Thyroid gland (tissue), 4 donors: ENCODE data around the gene PLS3. TPM values are rescaled to one million over a fixed set of nuclear protein-coding genes. Genes with fewer than 3 reads are reported as not detected.
"Not testable (repeated sequence)": the region's sequence is repeated elsewhere in the genome, so short reads cannot be mapped to it uniquely, and the experiment has no call there.

Source experiments
- DNase-seq, 2 donors: peaks; one replicate each; pipeline ENCODE4 v3.0.0-alpha.2; 2019
- H3K27ac ChIP-seq, 3 donors: fragments of 200-600 bp; sonication (generic); 1 replicate in 2 of 3; 2 replicates in 1 of 3; pipeline ENCODE4 v1.5.1; 2016 to 2019; ENCODE audit warnings: mild to moderate bottlenecking in 1 of 3, moderate library complexity in 1 of 3
- H3K27me3 ChIP-seq: fragments of 200-600 bp; sonication (generic); one replicate; pipeline ENCODE4 v1.5.1; 2019
- H3K36me3 ChIP-seq, 2 donors: fragments of 200-600 bp; sonication (generic); one replicate each; pipeline ENCODE4 v1.5.1; 2016 to 2019
- H3K4me1 ChIP-seq, 2 donors: fragments of 200-600 bp; sonication (generic); one replicate each; pipeline ENCODE4 v1.5.1; 2017 to 2019
- H3K4me3 ChIP-seq, 3 donors: fragments of 200-600 bp; sonication (generic); replicated peaks in 1 of 3; 1 replicate in 2 of 3; 2 replicates in 1 of 3; pipeline ENCODE4 v1.5.1; 2016; ENCODE audit warnings: mild to moderate bottlenecking in 1 of 3
- H3K9me3 ChIP-seq: fragments of 200-600 bp; sonication (generic); one replicate; pipeline ENCODE4 v1.5.1; 2017
- CTCF ChIP-seq, 6 experiments: fragments of 200-600 bp in 3 of 6; fragments of 450-650 bp in 3 of 6; sonication (generic) in 3 of 6; IDR thresholded peaks; one replicate each; pipeline ENCODE4 v1.5.1; 2016 to 2019; ENCODE audit warnings: antibody characterized with exemption in 6 of 6, mild to moderate bottlenecking in 2 of 6, inconsistent platforms in 1 of 6, moderate library complexity in 1 of 6
- POLR2A ChIP-seq, 2 donors: fragments of 450-650 bp; IDR thresholded peaks; one replicate each; pipeline ENCODE4 v1.6.1; 2017; ENCODE audit warnings: antibody characterized with exemption in 2 of 2, mild to moderate bottlenecking in 2 of 2, moderate library complexity in 1 of 2
- WGBS, 2 donors: methylation state at CpG; one replicate each; pipeline ENCODE4 v1.1.5; 2017; 5-methylcytosine and 5-hydroxymethylcytosine counted together
- intact Hi-C: fragments of 100-400 bp; cut with DNase I; formaldehyde crosslinking; loops from one replicate; pipeline ENCODE4 v1.15.1; 2023
- total RNA-seq, 4 donors: library from RNA; depleted of rRNA; stranded (reverse); fragments of >200 nt; gene quantifications; one replicate each; pipeline ENCODE4 v1.2.3, GENCODE V29; 2016

The PLS3 gene
- total RNA-seq, 4 donors from 2014 or later = 238 to 366 (median 300) TPM

GRCh38 chrX:115539841-115540240 lies 21.1 kb upstream of the PLS3 start:
- H3K4me1 ChIP-seq = peaks cover 0 to 4% of the 10 kb centered on the region in 2 donors
- intact Hi-C loops = no loop called here
- no peaks in the 10 kb centered on the region for H3K9me3 ChIP-seq
- no peaks in the 10 kb centered on the region for H3K36me3 ChIP-seq
- TF ChIP-seq POLR2A (IDR thresholded peaks at IDR 0.05) = no peak
- TF ChIP-seq CTCF (IDR thresholded peaks at IDR 0.05) = no peak
- no peak for DNase-seq
- no peak overlapping the region for H3K4me3 ChIP-seq
- 72 to 75% methylated on average over 2 of the region's 2 CpGs for WGBS, 2 donors
- no peaks in the 10 kb centered on the region for H3K27me3 ChIP-seq
- H3K27ac ChIP-seq = no peak overlapping the region

- H3K36me3 ChIP-seq, H3K4me3 ChIP-seq, intact Hi-C loops, H3K27me3 ChIP-seq, H3K9me3 ChIP-seq, H3K4me1 ChIP-seq: not testable (repeated sequence)
- peak; percentile 67 to 69 for DNase-seq
- peak overlapping the region; percentile 30 to 56 (median 51) for H3K27ac ChIP-seq
- 27 to 34% methylated on average over 8 to 10 of the region's 10 CpGs for WGBS, 2 donors
These were observed 19.9 kb upstream of the PLS3 start for GRCh38 chrX:115541045-115541444.

GRCh38 chrX:115547448-115547847 lies 13.5 kb upstream of the PLS3 start:
- Histone ChIP-seq H3K36me3 (no peaks in the 10 kb centered on the region), H3K4me3 (no peak overlapping the region), H3K27ac (no peak overlapping the region), H3K4me1 (no peaks in the 10 kb centered on the region), H3K27me3 (no peaks in the 10 kb centered on the region), H3K9me3 (no peaks in the 10 kb centered on the region)
- DNase-seq = no peak
- WGBS, 2 donors = 76 to 88% methylated on average over 2 of the region's 2 CpGs
- intact Hi-C loops = no loop called here
- TF ChIP-seq POLR2A (IDR thresholded peaks at IDR 0.05) (no peak), CTCF (IDR thresholded peaks at IDR 0.05) (no peak)

DNA sequence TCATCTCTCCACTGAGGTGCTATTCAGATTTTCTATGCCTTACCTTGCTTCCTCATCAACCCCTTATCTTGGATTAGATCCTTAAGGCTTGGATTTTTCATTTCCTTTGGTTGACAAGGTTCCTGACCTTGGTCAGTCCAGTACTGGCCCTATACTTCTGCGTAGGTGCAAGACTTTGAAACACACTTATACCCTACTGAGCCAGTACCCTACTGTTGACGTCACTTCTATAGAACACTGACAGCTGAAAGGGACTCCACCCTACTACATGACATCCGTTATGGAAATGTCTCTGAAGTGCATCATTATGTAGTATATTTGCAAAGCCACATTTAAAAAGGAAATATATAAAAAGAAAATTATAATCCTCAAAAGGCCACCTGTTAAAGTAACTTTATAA lies 12.0 kb upstream of the PLS3 start:
- H3K27ac ChIP-seq = no peak overlapping the region
- no peak overlapping the region for H3K4me3 ChIP-seq
- no peaks in the 10 kb centered on the region for H3K9me3 ChIP-seq
- no peaks in the 10 kb centered on the region for H3K36me3 ChIP-seq
- no peaks in the 10 kb centered on the region for H3K4me1 ChIP-seq
- no peak for DNase-seq
- TF ChIP-seq CTCF (IDR thresholded peaks at IDR 0.05) = no peak
- no peak for TF ChIP-seq POLR2A (IDR thresholded peaks at IDR 0.05)
- intact Hi-C loops = no loop called here
- 89 to 92% methylated on average over 3 of the region's 3 CpGs for WGBS, 2 donors
- no peaks in the 10 kb centered on the region for H3K27me3 ChIP-seq

DNA sequence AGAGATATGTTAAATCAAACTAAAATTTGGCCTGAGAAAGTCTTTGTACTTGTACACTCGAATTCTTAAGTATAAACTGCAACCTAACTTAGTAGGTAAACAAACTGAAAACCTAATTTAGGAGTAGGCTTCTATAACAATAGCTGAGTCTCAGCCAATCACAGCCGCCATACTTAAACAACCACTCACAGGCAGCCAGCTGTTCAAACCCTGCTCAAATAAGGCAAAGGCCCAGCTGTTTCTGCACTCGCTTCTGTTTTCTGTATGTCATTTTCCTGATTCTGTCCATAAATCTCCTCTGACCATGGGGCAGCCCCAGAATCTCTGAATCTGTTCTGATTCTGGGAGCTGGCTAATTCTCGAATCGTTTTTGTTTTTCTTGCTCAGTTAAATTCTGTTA lies 7.8 kb upstream of the PLS3 start:
- Histone ChIP-seq H3K9me3 (no peaks in the 10 kb centered on the region), H3K27ac (no peak overlapping the region), H3K36me3 (no peaks in the 10 kb centered on the region), H3K27me3 (no peaks in the 10 kb centered on the region), H3K4me3 (no peak overlapping the region), H3K4me1 (no peaks in the 10 kb centered on the region)
- no peak for TF ChIP-seq CTCF (IDR thresholded peaks at IDR 0.05)
- no peak for TF ChIP-seq POLR2A (IDR thresholded peaks at IDR 0.05)
- intact Hi-C loops = no loop called here
- DNase-seq = no peak
- 86 to 91% methylated on average over 5 of the region's 5 CpGs for WGBS, 2 donors

- H3K9me3 ChIP-seq = no peaks in the 10 kb centered on the region
- intact Hi-C loops = no loop called here
- no peaks in the 10 kb centered on the region for H3K27me3 ChIP-seq
- H3K4me3 ChIP-seq = no peak overlapping the region
- H3K27ac ChIP-seq = no peak overlapping the region
- peaks cover 0 to 12% of the 10 kb centered on the region in 2 donors for H3K4me1 ChIP-seq
- TF ChIP-seq CTCF (IDR thresholded peaks at IDR 0.05) (no peak), POLR2A (IDR thresholded peaks at IDR 0.05) (no peak)
- 82 to 84% methylated on average over 3 of the region's 3 CpGs for WGBS, 2 donors
- H3K36me3 ChIP-seq = no peaks in the 10 kb centered on the region
- no peak for DNase-seq
These were observed 1.3 kb upstream of the PLS3 start for GRCh38 chrX:115559672-115560071.
